Activated gamma-delta T cell (primary cell): ENCODE results near the gene HK1.
"Not testable (repeated sequence)": the region's sequence is repeated elsewhere in the genome, so short reads cannot be mapped to it uniquely, and the experiment has no call there.

Experiments used
- DNase-seq: peaks from one replicate; lab custom pipeline; 2025; lab: John Stamatoyannopoulos, UW

HK1 gene

DNA sequence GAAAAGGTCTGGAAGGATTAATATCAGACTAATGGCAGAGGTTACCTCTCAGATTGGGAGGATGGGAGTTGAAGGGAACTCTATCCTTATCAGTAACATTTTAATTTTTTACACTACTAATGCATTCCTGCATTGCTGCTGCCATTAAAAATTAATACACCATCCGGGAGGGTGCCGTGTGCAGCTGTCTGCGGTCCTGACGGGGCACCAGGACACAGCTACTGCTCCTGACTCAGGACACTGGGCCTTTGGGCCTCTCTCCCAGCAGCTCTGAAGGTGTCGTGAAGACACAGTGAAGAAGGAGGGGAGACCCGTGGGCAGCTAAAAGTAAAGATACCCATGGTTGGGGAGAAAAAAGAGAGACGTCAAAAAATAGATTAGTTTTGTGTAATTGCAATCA is 23.4 kb upstream of the HK1 start:
- no peak for DNase-seq

DNA sequence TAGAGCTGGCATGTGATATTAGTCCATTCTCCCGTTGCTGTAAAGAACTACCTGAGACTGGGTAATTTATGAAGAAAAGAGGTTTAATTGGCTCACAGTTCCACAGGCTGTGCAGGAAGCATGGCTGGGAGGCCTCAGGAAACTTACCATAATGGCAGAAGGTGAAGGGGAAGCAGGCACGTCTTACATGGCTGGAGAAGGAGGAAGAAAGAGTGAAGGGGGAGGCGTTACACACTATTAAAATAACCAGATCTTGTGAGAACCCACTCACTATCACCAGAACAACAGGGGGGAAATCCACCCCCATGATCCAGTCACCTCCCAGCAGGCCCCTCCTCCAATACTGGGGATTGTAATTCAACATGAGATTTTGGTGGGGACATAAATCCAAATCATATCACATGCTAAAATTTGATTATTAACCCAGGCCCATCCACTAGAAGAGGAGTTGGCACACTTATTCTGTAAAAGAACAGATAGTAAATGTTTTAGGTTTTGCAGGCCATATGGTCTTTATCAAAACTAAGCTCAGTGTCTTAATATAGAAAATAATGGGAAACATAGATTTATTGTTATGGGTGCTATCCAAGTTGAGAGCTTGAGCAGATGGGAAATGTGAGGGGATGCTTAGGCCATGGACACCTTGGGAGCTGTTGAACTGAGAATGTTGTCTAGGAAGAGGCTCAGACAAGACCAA is 18.6 kb upstream of the HK1 start:
- DNase-seq: no peak

DNA sequence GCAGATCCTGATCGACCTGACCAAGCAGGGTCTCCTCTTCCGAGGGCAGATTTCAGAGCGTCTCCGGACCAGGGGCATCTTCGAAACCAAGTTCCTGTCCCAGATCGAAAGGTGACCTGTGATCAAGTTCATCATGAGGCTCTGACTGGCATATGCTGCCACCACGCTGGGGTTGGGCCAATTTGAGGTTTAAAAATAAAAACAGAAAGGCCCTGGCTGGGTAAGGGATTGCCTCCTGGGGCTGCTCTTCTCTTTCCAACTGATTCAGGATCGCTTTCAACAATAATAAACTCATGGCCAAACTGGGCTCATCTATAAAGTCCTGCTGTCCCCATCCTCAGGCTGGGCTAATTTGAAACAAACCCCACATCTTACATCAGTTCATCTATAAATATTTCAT is 17.1 kb upstream of the HK1 start:
- no peak for DNase-seq

DNA sequence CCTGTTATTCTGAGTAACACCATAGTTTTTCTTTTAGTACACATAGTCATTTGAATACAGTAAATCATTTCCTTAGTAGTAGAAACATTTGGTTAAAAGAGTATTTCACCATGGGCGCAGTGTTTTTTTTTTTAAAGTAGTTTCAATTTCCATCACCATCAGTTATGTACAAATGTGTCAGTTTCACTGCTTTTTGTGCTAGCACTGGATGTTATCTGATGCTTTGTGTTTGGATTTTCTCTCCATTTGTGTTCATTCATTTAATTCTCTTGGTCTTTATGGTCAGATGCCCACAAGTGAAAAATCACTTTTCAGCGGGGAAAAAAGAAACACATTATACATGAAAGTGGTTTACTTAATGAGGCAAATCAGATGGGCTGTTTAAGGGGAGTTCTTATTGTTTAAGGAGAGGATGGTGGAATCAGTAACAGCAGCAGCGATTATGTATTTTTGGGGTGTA is 16.0 kb upstream of the HK1 start:
- no peak for DNase-seq

DNA sequence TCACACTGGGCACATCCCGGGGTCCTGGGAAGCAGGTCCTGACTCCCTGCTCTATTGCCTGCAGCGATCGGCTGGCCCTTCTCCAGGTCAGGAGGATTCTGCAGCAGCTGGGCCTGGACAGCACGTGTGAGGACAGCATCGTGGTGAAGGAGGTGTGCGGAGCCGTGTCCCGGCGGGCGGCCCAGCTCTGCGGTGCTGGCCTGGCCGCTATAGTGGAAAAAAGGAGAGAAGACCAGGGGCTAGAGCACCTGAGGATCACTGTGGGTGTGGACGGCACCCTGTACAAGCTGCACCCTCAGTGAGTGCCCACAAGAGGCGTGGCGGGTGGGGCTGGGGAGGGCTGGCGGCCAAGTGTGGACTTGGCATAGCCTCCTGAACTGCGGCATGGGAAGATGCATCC is 12.8 kb upstream of the HK1 start:
- no peak for DNase-seq

DNA sequence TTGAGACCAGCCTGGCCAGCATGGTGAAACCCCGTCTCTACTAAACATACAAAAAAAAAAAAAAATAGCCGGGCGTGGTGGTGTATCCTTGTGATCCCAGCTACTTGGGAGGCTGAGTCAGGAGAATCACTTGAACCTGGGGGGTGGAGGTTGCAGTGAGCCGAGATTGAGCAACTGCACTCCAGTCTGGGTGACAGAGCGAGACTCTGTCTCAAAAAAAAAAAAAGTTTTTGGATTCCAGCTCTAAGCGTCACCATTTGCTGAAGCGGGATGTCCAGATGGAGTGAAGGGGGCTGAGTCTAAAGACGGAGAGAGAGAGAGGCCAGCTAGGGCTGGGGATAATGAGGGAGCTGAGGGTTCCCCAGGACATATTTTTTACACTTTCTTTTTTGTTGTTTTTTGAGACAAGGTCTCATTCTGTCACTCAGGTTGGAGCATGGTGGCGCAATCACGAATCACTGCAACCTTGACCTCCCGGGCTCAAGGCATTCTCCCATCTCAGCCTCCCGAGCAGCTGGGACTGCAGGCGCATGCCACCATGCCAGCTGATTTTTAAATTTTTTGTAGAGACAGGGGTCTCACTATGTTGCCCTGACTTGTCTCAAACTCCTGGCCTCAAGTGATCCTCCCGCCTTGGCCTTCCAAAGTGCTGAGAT is 9.4 kb upstream of the HK1 start:
- no peak for DNase-seq

DNA sequence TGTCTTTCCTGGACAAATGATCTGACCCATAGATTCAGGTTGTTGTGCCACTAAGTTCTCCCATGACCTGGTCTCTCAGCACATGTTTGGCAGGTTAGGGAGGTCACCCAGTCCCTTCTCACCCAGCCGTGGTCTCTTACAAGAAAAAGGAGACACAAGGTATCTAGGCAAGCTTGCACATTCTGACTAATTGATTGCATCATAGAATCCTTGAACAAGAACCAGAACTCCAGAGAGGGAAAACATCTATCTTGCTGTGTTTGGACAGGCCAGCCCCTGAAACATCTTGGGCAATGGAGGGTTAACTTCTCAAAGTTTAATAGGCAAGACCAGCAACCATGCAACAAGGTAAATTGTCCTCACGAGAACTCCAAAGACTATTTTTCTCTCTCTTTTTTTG is 8.5 kb upstream of the HK1 start:
- no peak for DNase-seq

DNA sequence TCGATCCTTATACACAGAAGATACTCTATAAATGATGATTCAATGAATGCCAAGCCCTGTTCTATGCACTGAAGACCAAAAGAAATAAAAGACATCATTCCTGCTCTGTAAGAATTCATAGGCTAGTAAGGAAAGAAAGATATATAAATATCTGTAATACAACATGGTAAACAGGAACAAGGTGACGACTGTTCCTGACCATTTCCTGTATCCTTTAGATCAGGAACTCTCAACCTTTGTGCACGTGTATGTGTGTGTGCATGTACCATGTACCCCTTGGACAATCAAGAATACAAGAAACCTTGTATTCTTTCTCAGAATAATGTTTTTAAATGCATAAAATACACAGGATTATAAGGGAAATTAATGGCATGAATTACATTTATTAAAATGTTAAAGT is 7.3 kb upstream of the HK1 start:
- DNase-seq: no peak

DNA sequence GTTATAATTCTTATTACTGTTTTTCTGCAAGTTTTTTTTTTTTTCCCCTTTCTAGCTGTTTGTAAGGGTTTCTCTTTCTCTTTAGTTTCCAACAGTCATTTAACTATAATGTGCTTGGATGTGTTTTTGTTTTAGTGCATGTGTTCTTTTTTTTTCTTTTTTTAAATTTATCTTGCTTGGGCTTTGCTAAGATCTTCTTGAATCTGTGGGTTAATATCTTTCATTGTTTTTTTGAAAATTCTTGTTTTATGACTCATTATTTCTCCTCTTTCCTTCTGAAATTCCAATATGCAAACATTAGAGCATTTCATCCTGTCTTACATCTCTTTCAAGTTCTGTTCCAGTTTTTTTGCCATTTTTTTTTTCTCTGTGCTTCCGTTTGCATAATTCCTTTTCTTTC is 5.7 kb upstream of the HK1 start:
- no peak for DNase-seq

DNA sequence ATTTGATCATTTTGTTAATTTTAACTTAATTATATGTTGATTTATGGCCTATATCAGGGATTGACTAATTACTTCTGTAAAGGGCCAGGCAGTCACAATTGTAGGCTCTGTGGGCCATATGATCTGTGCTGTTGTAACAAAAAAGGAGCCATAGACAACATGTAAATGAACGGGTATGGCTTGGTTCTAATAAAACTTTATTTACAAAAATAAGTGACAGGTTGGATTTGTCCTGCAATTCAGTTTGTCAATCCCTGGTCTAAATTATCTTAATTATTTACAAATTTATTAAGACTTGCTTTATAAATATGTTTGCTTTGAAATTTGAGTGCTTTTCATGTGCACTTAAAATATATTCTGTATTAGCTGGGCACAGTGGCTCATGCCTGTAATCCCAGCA is 2.9 kb upstream of the HK1 start:
- no peak for DNase-seq

DNA sequence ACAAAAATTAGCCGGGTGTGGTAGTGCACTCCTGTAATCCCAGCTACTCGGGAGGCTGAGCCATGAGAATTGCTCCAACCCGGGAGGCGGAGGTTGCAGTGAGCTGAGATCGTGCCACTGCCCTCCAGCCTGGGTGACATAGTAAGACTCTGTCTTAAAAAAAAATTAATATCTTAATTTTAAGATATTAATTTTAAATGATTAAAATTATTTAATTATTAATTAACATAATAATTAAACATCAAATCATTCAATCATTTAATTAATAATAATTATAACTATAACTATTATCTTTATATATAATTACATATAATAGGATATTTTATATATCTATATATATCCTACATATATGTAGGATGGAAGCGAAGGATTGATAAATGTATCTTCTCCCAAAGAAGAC is 1.8 kb upstream of the HK1 start:
- no peak for DNase-seq

DNA sequence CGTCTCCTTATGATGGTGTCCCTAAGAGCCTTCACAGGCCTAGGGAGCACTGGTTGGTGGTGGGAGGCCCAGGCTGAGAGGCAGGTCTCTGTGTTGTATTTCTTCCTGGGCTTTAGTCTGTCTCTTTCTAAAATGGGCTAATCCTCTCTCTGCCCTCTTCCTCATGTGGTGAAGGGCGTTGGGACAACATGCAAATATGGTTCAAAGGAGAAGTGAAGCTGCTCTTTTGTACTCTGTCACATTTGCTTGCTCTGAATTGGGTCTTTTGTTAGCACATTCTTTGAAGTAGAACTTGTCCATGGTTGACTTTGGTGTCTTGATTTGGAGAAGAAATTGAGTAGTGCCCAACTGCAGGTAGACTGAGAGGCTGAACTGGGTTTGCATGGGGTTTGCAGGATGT is 814 bp downstream of the HK1 start:
- DNase-seq: no peak

DNA sequence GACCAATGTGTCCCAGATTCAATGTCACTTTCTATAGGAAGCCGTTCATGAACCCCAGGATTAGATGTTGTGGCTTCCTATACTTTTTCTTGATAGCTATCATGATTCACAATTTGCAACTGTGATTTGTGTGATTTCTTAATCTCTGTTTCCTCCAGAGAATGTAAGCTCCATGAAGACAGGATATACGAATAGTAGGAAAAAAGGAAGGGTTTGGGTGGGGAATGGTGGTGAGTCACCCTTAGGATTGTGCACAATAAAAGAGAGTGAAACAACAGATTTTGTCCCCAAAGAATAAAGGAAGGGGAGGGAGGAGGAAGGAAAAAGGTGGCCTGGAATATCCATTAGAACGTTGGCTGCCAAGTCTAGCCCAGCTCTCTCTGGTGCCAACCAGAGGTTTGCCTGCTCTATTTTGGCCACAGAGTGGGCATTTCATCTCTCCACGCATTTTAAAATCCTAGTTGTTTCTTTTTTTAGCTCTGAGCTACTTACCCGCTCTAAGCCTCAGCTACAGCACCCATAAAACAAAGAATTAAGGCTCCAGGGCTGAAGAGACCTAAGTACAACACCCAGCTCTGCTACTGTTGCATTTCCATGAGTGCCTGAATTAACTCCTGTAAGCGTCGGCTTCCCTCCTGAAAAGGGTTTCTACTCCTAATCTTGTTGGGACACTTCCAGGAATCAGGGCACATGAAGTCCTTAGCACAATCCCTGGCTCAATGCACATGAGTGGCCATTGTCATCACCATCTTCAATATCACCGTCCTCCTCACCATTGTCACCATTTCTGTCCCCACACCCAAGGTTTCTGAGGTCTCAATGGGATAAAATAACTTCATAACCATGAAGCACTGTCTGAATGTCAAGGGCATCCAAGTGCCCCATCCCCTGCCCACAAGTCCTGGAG is 3.5 kb downstream of the HK1 start:
- DNase-seq: no peak

DNA sequence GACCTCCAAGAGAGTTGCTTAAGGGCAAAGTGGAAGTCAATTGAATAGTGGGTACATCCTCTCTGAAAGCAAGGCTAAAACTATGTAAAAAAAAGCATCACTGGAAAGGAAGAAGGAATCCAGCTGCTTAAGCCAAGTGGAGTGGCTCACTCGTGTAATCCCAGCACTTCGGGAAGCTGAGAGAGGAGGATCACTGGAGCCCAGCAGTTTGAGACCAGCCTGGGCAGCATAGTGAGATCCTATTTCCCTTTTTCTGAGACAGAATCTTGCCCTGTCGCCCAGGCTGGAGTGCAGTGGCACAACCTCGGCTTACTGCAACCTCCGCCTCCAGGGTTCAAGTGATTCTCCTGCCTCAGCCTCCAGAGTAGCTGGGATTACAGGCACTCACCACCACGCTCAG is 6.1 kb downstream of the HK1 start:
- DNase-seq: not testable (repeated sequence)

DNA sequence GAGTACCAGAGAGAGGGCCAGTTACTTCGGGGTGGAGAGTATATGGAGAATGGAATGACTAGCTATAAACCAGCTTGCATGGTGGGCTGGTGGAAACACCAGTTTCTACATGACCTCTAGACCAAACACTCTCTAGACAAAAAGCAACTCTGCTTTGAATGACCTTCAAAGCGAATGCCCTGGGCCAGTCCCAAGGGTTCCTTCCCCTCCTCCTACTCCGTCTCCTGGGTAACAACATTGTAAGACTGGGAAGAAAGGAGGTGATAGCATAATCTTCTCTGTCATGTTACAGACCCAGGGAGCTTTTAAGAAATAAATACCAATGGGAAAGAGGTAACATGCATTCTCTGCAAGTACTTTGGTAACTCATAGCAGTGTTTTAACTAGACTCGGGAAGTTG is 7.4 kb downstream of the HK1 start:
- no peak for DNase-seq

DNA sequence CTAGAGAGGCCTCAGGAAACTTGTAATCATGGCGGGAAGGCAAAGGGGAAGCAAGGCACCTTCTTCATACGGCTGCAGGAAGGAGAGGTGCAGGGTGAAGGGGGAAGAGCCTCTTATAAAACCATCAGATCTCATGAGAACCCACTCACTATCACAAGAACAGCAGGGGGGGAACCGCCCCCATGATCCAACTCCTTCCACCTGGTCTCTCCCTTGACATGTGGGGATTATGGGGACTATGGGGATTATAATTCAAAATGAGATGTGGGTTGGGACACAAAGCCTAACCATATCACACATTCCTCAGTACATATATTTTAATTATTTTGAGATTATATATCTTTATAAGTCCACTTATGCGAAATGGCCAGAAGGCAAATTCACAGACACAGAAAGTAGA is 8.9 kb downstream of the HK1 start:
- DNase-seq: no peak

DNA sequence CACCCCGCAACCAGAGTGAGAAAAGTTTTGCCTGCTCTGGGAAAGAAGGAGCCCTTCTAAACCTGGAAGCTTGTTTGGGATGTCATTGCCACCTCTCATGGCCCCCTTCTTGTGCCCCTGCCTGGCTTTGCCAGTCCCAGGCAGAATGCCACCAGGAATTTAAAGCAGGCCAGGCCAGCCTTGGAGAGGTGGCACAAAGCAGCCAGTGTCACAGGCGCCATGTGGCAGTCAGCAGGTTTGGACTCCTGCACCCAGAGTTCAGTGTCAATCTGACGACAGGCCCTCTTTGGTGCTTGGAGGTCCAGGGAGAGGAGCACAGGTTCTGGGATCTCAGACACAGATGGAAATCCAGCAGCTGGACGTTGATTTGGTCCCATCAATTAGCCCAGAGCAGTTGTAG is 12.7 kb downstream of the HK1 start:
- DNase-seq: no peak

DNA sequence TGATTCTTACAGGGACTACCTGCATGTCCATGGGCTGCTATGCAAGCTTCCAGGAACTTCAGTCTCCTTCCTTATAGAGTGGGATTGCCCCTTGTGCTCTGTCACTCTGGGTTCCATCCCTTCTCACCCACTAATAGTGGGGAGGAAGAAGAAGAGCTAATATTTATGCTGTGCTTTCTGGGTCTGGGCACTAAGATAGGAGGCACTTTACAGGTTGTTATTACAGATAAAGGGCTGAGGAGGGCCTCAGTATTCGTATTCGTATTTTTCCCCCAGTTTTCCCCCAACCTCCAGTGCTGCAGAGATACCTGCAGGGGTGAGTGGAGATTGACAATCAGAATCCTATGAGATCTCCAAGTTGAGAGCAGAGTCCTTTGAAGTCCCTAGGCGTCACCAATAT is 14.2 kb downstream of the HK1 start:
- no peak for DNase-seq

DNA sequence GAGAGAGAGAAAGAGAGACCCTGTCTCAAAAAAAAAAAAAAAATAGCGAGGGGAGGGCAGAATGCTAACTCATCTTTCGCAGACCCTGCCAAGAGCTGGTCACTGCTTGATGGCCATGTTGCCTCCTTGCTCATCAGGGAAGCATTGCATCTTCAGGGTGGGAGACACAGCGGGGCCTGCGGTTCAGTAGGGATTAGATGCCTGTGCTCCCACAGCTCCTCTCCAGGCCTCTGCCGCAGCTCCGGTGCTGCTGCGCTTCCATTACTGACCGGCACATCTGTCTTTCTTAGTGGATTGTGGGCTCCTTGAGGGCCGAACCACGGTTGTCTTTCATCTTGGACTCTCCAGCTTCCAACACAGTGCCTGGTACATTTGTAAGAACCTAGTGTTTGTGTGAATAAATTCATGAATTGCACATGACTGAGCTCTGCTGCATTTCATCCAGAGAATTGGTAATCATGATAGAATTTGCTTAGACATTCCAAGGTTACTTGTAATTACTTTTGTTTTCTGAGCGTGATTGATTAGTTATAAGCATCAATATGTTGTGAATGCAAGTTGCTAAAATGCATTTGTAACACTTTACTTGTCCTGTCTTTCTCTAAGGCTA is 16.8 kb downstream of the HK1 start:
- DNase-seq: no peak

DNA sequence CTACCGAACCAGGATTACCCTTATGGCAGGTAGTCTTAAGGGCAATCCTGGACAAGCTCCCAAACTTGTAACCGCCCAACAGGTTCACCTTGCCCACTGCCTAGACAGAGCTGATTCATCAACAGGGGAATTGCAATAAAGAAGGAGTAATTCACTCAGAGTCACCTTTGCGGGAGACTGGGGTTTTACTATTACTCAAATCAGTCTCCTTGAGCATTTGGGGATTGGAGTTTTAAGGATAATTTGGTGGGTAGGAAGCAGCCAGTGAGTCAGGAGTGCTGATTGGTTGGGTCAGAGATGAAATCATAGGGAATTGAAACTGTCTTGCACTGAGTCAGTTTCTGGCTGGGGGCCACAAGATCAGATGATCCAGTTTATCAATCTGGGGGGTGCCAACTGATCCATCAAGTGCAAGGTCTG is 25.3 kb downstream of the HK1 start:
- no peak for DNase-seq

DNA sequence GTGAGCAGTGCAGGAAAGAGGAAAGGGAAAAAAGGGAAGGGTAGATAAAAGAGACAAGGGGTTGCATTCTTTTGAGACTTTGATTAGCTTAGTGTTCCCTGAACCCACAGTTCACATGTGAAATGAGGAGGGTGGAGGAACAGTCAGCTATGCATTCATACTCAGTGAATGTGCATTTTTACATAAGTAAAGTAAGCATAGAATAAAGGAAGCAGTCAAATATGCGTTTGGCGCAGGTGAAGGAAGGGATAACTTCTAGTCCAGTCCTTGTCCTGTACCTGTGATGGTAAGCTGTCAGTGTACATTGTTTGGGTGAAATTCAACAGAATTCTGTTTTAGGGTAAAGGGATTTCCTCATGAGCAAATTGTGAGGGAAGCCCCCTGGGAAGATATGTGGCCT is 28.1 kb downstream of the HK1 start:
- DNase-seq: no peak

DNA sequence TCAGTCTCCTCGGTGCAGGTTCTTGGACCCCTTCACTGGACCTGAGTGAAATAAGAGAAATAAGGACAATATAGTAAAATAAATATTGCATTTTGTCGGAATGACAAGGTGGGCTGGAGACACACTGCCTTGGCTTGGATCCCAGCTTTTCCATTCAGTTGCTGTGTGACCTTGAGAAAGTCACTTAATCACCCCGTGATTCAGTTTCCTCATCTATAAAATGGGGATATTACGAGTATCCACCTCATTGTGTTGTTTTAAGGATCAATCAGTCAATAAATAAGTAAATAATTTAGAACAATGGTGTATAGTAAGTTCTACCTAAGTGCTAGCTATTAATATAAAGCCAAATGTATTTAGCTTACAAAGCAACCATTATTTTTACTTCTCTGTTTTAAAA is 29.1 kb downstream of the HK1 start:
- DNase-seq: no peak

DNA sequence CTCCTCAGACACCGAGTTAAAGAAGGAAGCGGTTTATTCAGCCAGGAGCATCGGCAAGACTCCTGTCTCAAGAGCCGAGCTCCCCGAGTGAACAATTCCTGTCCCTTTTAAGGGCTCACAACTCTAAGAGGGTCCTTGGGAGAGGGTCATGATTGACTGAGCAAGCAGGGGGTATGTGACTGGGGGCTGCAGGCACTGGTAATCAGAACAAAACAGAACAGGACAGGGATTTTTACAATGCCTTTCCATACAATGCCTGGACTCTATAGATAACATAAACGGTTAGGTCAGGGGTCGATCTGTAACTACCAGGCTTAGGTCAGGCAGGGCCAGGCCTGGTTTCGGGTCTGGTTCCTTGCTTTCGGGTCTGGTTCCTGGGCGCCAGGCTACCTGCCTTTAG is 30.0 kb downstream of the HK1 start:
- not testable (repeated sequence) for DNase-seq
